Stimulated activated CD4-positive, alpha-beta T cell treated with anti-CD3 and anti-CD28 coated beads, Interleukin-1b, Interleukin-23, amount 100 ng/mL, for 24 hours (primary cell): ENCODE data around the gene CASP8AP2.
A peak's percentile ranks its signal among the peaks of the same experiment; 100 is the strongest.
"Not testable (repeated sequence)": the region's sequence is repeated elsewhere in the genome, so short reads cannot be mapped to it uniquely, and the experiment has no call there.

Experiments used
- DNase-seq, 4 experiments: peaks; one replicate each; pipeline ENCODE4 v3.0.0-alpha.2; 2020; ENCODE audit warnings: low read depth in 4 of 4, low spot score in 1 of 4

Gene CASP8AP2

DNA sequence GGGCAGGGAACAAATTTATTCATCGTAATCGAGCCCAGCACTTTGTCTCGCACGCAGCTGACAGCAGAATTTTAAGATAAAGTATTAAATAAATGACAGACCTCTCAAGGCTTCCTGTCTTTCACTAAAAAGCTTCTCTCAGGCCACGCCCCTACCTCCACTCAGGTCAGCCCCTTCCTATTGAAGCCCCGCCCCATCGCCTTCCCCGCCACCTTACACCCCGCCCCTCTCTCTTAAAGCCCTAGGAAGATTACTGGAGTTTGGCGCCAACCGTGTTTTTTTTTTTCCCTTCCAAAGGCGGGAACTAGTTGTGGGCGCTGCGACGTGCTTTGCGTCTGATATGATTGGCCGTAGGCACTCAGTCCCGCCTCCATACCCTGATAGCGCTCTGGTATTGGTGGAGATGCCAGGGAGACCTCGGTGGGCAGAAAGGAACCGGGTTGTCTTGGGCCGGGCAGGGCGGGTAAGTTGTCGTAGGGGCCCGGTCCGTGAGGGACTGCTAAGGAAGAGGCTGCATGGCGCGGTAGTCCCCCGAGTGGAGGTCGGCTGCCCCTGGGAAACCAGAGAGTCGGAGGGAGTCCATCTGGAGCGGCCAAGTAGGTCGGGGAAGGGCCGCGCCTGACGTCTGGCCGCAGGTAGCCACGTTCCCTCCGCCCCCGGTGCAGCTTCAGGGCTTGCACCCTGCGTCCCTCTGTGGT, at the start of gene CASP8AP2:
TSS of gene CASP8AP2 (plus strand) at position 409 of the 698 bp plus-strand sequence.
- DNase-seq = peak; percentile 84 to 93 (median 86)

DNA sequence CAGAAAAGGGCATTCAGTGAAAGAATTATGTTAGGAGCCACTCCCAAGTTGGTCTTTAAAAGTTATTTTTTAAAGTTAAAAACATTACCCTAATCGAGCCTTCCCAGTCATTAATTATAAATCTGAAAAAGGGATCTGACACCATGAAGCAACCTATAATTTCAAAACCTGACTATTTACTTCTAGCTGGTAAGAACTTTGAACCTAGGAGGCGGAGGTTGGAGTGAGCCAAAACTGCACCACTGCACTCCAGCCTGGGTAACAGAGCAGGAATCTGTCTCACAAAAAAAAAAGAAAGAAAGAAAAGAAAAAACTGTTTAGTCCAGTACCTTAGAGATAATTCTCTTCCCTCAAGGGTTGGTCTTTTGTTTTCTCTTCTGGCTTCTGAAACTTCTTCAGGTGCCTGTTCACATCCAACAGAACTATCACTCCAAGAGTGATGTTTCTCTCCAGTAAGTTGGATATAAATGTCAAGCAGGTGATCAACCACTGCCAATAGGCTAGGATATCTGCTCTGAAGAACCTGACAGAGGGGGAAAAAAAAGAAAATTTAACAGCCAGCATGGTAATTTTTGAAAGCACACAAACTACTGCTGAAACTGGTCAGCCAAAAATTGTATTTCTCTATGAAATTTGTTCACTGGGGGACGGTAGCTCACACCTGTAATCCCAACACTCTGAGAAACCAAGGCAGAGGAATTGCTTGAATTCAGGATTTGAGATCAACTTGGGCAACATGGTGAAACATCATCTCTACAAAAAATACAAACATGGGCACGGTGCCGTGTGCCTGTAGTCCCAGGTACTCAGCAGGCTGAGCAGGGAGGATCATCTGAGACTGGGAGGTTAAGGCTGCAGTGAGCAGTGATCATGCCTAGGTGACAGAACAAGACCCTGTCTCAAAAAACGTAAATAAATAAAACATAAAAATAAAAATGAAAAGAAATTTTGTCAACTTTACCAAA, 48.3 kb upstream of the CASP8AP2 start:
- DNase-seq = no peak

DNA sequence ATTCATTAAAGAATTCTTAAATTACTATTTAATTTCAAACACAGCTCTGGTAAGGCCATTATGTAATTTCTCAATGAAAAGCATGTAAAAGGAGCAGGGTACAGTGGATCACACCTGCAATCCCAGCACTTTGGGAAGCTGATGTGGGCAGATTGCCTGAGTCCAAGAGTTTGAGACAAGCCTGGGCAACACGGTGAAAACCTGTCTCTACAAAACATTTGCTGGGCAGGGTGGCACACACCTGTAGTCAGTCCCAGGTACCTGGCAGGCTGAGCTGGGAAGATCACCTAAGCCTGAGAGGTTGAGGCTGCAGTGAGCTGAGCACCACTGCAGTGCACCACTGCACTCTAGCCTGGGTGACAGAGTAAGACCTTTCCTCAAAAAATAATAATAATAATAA, 47.5 kb upstream of the CASP8AP2 start:
- no peak for DNase-seq

DNA sequence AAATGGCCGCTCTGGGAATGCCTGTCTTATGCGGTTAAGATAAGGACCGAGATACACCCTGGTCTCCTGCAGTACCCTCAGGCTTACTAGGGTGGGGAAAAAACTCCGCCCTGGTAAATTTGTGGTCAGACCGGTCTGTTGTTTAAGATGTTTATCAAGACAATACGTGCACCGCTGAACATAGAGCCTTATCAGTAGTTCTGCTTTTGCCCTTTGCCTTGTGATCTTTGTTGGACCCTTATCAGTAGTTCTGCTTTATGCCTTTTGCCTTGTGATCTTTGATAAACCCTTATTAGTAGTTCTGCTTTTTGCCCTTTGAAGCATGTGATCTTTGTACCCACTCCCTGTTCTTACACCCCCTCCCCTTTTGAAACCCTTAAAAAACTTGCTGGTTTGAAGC, 46.4 kb upstream of the CASP8AP2 start:
- DNase-seq = not testable (repeated sequence)

DNA sequence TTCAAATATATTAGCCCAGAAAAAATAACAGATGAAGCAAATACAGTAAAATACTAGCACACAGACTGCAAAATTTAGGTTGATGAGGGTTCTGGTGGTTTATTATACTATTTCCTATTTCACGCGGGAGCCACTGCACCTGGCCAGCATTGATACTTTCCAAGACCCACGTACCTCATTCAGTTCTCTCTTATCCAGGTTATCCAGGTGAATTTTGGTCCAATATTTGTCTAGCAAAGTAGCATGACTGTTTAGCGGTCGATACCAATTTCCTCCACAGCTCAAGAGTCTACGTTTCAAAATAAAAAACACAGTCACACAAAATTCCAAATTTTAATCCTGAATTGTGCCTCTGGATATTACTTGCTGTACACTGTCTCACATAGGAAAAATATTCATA, 44.8 kb upstream of the CASP8AP2 start:
- no peak for DNase-seq

DNA sequence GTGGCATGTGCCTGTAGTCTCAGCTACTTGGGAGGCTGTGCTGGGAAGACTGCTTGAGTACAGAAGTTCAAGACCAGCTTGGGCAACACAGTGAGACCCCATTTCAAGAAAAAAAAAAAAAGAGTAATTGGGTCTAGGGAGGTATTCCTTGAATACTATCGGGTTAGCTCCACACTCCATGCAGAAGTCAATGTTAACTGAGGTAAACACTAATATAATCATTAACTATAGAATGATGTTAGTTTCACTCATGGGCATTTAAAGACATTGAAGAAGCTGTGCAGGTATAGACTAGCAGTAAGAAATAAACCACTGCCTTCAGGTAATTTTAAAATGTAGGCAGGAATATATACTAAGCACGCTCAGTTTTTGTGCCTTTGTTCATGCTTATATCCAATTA, 42.7 kb upstream of the CASP8AP2 start:
- no peak for DNase-seq

DNA sequence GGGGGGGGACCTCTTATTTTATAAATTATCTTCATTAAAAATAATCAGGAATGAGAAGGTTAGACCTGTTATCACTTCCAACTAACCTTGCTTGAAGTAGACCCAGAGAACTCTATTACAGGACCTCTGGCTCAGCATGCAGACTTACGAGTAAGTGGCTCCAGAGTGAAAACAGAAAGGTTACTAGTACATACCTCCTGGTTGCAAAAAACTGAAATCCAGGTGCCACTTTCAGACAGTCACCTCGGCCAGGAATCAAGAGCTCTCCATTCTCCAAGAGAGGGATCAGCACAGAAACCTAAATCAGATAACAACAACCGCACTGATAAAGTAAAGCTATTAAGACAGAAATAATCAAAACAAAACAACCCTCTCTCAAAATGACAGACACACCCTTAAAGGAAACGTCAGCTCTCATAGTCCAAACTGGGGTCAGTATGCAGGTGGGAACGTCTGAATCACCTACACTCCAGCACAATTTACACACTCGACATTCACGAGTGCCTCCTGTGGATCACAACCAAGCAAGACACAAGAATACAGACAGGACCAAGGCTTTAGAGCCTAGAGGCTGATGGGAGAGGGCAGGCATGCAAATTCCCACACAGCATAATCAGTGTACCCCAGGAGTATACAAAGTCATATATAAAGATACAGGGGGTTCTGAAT, 41.9 kb upstream of the CASP8AP2 start:
- DNase-seq = no peak

DNA sequence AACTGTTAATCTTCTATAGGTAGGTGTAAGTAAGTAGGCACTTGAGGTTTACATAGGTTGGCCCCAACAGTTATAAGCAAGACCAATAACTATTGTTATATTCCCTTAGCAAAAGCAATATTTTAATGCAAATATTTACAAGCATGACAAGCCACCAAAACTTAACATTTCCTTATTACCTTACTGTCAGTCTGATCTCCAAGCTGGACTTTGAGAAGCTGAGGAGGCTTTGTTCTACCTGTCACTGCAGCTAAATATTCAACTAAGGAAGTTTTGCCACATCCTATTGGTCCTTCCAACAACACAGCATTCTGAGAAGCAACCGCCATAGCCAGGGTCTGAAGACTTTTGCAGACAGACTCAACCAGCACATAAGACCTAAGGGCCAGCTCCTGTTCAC, 39.7 kb upstream of the CASP8AP2 start:
- DNase-seq = no peak

DNA sequence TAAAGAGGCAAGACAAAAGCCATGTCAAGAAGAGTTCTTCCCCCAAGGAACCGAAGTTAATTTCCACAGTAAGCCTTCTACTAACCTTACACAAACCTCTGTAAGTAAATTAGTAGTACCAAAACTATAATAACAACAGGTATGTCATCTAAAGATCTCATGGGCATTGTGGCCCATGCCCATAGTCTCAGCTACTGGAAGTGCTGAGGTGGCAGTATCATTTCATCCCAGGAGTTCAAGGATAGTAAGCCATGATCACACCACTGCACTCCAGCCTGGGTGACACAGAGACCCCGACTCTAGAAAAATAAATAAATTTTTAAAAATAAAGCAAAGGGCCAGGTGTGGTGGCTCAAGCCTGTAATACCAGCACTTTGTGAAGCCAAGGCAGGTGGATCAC, 39.3 kb upstream of the CASP8AP2 start:
- DNase-seq = no peak

DNA sequence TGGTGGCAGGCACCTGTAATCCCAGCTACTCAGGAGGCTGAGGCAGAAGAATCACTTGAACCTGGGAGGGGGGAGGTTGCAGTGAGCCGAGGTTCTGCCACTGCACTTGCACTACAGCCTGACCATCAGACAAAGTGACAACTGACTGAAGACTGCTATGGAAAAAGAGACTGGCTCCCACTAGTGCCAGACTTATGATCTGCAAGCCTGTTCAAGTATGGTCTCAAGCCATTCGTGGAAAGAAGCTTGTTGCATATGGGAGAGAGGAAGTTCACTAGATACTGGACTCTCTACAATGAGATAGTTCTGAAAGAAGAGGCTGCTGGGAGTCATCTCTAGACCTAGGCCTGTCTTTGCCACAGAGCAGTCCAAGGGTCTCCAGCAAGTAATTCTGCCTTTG, 36.8 kb upstream of the CASP8AP2 start:
- DNase-seq = no peak

DNA sequence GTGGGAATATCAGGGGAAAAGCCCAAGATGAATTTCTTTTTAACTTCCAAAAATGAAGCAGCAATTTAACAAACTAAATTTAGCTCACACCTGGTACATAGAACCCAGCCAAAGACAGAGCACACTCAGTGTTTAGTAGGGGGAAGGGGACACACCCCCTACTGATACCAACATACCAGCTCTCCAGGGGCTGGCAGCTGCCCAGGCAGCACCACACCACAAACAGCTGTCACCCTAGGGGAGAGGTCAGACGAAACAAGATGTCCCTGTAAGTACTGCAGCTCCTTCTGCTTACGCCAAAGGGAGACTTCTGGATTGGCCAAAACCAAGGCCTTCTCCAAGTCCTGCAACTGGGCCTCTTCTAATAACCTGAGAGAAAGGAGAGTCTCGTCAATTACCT, 36.1 kb upstream of the CASP8AP2 start:
- DNase-seq = no peak

DNA sequence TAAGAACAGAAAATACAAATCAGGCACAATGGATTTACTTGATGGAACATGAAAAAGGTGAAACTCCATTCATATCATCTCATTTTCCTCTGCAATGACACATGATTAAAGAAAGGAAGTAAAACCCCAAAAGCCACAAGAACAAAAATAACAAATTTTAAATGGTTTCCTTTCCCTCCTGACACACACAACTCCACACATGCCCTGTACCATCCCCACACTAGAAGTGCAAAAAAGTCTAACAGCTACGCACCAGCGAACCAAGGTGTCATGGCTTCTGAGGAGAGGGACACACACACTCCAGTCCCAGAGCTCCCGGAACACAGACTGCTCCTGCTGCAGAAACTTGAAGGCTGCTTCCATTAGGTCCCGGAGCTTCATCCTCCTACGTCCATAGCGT, 35.4 kb upstream of the CASP8AP2 start:
- DNase-seq = no peak

DNA sequence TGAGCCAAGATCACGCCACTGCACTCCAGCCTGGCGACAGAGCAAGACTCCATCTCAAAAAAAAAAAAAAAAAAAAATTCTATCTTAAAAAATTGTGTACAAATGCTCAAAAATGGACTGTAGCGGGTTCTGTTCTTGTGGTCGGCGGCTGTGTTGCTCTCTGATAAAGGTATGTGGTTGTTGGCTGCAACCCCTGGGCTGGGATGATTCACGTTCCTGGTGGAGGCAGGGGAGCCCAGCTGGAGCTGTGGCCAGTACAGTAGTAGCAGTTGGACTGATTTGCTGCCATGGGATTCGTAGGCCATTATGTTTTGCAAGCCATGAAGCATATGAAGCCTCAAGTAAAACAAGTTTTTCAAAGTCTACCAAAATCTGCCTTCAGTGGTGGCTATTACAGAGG, 32.4 kb upstream of the CASP8AP2 start:
- no peak for DNase-seq

DNA sequence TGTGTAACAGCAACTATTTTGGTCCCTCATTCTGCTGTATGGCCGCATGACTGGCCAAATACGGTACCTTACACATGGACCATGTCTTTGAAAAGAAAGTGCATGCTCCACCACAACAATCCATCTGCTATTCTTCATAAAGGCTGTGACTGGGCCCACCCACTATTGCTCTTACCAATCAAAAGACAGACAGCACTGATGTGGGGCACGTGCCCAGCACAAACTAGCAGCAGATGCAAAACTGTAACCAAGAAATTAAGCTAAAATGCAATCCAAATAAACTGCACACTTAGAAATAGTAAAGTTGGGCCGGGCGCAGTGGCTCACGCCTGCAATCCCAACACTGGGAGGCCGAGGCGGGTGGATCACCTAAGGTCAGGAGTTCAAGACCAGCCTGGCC, 30.6 kb upstream of the CASP8AP2 start:
- DNase-seq = no peak

DNA sequence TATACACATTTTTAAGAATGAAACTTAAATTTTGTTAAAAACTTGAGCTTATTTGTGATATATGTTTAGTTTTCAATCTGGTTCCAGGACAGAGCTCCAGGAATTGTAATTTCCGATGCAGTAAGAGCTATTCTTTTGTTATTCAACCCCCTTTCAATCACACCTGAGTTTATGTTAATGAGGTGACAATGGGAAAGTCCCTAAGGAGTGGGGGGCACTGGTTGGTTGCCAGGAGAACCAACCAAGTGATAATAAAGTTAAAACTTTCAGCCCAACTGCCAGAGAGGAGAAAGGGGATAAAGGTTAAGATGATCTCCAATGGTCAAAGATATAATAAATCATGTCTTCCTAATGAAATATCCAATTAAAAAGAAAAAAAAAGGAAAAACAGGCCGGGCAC, 29.9 kb upstream of the CASP8AP2 start:
- DNase-seq = no peak

DNA sequence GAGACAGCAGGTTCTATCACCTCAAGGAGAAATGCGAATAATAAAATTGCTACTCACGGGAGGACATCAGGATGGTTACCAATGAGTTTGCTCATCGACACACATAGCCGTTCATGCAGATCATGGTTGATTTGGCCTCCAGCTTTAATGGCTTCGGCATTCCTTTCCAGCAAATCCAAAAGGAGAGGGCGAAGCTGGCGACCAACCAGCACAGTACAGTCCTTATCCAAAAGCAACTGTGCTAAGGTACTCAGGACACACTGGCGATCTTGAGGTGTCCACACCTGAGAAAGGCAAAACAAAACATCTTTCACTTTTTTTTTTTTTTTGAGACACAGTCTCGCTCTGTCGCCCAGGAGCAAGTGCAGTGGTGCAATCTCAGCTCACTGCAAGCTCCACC, 26.4 kb upstream of the CASP8AP2 start:
- DNase-seq = no peak

DNA sequence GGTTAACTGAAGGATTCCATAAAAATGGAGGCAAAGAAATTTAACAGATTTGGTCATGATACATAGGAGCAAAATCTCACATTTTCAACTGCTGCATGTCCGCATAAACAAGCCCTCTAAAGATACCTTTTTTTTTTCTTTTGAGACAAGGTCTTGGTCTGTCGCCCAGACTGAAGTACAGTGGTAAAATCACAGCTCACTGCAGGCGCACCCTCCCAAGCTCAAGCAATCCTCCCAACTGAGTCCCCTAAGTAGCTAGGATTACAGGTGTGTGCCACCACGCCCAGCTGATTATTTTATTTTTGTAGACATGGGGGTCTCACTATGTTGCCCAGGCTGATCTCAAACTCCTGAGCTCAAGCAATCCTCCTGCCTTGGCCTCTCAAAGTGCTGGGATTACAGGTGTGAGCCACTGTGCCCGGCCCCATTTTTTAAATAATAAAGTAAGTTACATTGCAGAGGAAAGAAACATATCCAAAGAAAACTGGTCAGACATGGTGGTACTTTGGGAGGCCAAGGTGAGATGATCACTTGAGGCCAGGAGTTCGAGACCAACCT, 23.8 kb upstream of the CASP8AP2 start:
- DNase-seq = no peak

DNA sequence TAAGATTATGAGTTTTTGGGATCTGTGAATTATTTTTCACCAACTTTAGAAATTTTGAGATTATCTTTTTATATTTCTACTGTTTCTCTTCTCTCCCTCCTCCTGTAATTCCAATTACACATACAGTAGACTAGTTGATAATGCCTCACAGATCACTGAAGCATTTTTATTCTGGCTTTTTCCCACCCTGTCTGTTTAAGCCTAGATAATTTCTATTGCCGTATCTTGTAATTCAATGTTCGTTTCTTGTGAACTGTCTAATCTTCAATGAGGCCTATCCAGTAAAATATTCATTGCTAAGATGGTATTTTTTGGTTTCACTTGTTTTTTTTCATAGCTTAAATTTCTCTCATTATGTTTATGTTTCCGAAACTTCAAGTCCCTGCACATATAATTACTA, 22.1 kb upstream of the CASP8AP2 start:
- no peak for DNase-seq

DNA sequence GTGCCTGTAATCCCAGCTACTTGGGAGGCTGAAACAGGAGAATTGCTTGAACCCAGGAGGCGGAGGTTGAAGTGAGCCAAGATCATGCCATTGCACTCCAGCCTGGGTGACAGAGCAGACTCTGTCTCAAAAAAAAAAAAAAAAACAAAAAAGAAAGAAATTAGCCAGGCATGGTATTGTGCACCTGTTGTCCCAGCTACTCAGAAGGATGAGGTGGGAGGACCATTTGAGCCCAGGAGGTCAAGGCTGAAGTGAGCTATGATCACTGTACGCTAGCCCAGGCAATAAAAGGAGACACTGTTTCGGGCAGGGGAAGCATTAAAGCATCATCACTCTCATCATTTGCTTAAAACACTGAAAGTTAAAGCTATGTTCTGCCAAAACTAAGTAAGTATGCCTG, 16.3 kb upstream of the CASP8AP2 start:
- DNase-seq = not testable (repeated sequence)

DNA sequence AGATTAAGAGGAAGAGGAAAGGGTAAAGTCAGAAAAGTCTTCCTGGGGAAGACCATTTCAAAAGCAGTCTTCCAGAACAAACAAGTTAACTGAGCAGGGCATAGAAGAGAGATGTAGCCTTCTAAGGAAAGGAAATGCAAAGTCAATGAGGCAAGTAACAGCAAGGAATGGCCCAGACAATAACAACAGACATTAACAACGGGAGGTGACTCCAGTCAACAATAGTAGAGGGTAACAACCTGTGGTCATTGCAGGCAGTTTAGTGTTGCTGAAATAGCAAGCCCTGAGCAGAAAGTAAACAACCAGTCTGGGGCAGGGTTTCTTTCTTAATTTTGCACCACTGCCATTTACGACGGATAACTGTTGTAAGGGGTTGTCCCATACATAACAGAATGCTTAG, 12.2 kb upstream of the CASP8AP2 start:
- DNase-seq = no peak

DNA sequence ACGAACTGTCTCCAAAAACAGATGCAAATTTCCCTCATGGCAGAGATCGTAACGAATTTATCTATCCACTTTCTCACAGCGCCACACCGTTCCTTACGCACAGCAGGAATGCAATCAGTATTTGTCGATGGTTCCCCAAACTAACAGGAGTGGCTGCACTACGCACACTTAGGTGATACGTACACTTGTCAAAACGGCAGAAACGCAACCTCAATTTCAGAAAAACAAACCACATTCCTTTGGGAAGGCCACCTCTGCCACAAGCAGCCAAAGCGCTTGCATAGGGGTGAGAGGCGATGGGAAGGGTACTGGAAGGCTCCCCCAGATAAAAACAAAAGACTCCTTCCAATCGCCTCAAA, 10.7 kb upstream of the CASP8AP2 start:
- no peak for DNase-seq
